Lower leg skin (tissue), 3 donors: Measurements from ENCODE around the gene IGSF22.

ENCODE experiments used
- POLR2A ChIP-seq, 2 donors: fragments of 450-650 bp; IDR thresholded peaks; one replicate each; pipeline ENCODE4 v1.6.1; 2016 to 2017; ENCODE audit warnings: antibody characterized with exemption in 2 of 2, mild to moderate bottlenecking in 1 of 2, moderate library complexity in 1 of 2
- TF ChIP-seq, protein P1 (sequence below), 3 donors: fragments of 450-650 bp; IDR thresholded peaks; one replicate each; pipeline ENCODE4 v1.5.1; 2016; ENCODE audit warnings: antibody characterized with exemption in 3 of 3, mild to moderate bottlenecking in 3 of 3, moderate library complexity in 2 of 3

DNA sequence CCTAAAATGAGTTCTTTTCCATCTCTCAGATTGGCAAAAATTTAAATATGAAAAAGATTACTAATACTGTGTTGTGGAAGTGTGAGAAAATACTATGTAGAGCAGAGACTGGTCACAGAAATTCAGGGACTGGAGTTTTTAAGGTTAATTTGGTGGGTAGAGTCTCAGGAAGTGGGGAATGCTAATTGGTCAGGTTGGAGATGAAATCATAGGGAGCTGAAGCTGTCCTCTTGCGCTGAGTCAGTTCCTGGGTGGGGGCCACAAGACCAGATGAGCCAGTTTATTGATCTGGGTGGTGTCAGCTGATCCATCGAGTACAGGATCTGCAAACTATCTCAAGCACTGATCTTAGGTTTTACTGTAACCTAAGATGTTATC, 56.8 kb downstream of the IGSF22 start:
- no peak for TF ChIP-seq POLR2A (IDR thresholded peaks at IDR 0.05)
- TF ChIP-seq, protein P1, sequence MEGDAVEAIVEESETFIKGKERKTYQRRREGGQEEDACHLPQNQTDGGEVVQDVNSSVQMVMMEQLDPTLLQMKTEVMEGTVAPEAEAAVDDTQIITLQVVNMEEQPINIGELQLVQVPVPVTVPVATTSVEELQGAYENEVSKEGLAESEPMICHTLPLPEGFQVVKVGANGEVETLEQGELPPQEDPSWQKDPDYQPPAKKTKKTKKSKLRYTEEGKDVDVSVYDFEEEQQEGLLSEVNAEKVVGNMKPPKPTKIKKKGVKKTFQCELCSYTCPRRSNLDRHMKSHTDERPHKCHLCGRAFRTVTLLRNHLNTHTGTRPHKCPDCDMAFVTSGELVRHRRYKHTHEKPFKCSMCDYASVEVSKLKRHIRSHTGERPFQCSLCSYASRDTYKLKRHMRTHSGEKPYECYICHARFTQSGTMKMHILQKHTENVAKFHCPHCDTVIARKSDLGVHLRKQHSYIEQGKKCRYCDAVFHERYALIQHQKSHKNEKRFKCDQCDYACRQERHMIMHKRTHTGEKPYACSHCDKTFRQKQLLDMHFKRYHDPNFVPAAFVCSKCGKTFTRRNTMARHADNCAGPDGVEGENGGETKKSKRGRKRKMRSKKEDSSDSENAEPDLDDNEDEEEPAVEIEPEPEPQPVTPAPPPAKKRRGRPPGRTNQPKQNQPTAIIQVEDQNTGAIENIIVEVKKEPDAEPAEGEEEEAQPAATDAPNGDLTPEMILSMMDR (IDR thresholded peaks at IDR 0.05), result no peak
